PC-9 (cell line): ENCODE data around the gene MBTPS2. TPM values are rescaled to one million over a fixed set of nuclear protein-coding genes. Genes with fewer than 3 reads are reported as not detected.

ENCODE experiments used
- BruUV-seq: library from RNA; stranded (reverse); fragments of 400-500 nt; replicated peaks from 2 replicates; lab custom pipeline; 2021; lab: Mats Ljungman, UMichigan
- CTCF ChIA-PET: fragments of 300-600 bp; sonication (Branson Sonifier 250); formaldehyde crosslinking; loops from one replicate; lab custom pipeline; 2022; ENCODE audit warnings: antibody characterized with exemption; lab: Charles Lee
- POLR2A ChIA-PET: fragments of 300-600 bp; sonication (Branson Sonifier 250); formaldehyde crosslinking; loops from one replicate; lab custom pipeline; 2022; ENCODE audit warnings: antibody characterized with exemption; ENCODE audit not compliant: unreplicated experiment; lab: Charles Lee
- DNase-seq, 2 experiments: peaks; one replicate each; pipeline versions ENCODE4 v3.0.0 to v3.0.0-alpha.2; 2015 to 2022; ENCODE audit warnings: mixed read lengths in 1 of 2
- H2AFZ ChIP-seq: fragments of 200-600 bp; sonication (generic); 2 replicates; pipeline ENCODE4 v1.8.1; 2017; ENCODE audit warnings: antibody characterized with exemption
- H3F3A ChIP-seq: fragments of 200-600 bp; sonication (generic); 2 replicates; pipeline ENCODE4 v1.8.1; 2017; ENCODE audit warnings: antibody characterized with exemption, mild to moderate bottlenecking, low read depth; ENCODE audit not compliant: insufficient read depth
- H3K27ac ChIP-seq: fragments of 200-600 bp; sonication (generic); 2 replicates; pipeline ENCODE4 v1.6.1; 2016; ENCODE audit warnings: mixed run types
- H3K27me3 ChIP-seq: fragments of 200-600 bp; sonication (generic); 2 replicates; pipeline ENCODE4 v1.6.1; 2016; ENCODE audit warnings: low read depth, mixed run types; ENCODE audit not compliant: insufficient read depth
- H3K36me3 ChIP-seq: fragments of 200-600 bp; sonication (generic); 2 replicates; pipeline ENCODE4 v1.6.1; 2016; ENCODE audit warnings: low read depth, mixed run types
- H3K4me1 ChIP-seq: fragments of 200-600 bp; sonication (generic); replicated peaks from 2 replicates; pipeline ENCODE4 v1.6.1; 2016; ENCODE audit warnings: mixed run types; ENCODE audit not compliant: insufficient read depth
- H3K4me2 ChIP-seq: fragments of 200-600 bp; sonication (generic); 2 replicates; pipeline ENCODE4 v1.6.1; 2017; ENCODE audit warnings: mixed run types
- H3K4me3 ChIP-seq: fragments of 200-600 bp; sonication (generic); 2 replicates; pipeline ENCODE4 v1.6.1; 2016; ENCODE audit warnings: mixed run types
- H3K79me2 ChIP-seq: fragments of 200-600 bp; sonication (generic); 2 replicates; pipeline ENCODE4 v1.6.1; 2017; ENCODE audit warnings: low read depth, mixed run types
- H3K9me2 ChIP-seq: fragments of 200-600 bp; sonication (generic); 2 replicates; pipeline ENCODE4 v1.8.1; 2017; ENCODE audit warnings: mild to moderate bottlenecking; ENCODE audit not compliant: insufficient read depth
- H3K9me3 ChIP-seq: fragments of 200-600 bp; sonication (generic); 2 replicates; pipeline ENCODE4 v1.8.1; 2016; ENCODE audit warnings: low read depth; ENCODE audit not compliant: insufficient read depth
- H4K20me1 ChIP-seq: fragments of 200-600 bp; sonication (generic); 2 replicates; pipeline ENCODE4 v1.8.1; 2017; ENCODE audit not compliant: insufficient read depth
- CTCF ChIP-seq: fragments of 200-600 bp; sonication (generic); conservative IDR thresholded peaks from 2 replicates; pipeline ENCODE4 v1.6.1; 2017; ENCODE audit warnings: mixed run types, antibody characterized with exemption, mild to moderate bottlenecking, moderate library complexity
- EZH2 ChIP-seq: fragments of 200-600 bp; sonication (generic); IDR thresholded peaks from 2 replicates; pipeline ENCODE4 v1.8.0; 2017; ENCODE audit warnings: antibody characterized with exemption, low read depth
- intact Hi-C: fragments of 100-400 bp; cut with micrococcal nuclease; formaldehyde crosslinking; loops from one replicate; pipeline ENCODE4 v1.10.0; 2022; ENCODE audit not compliant: unreplicated experiment
- total RNA-seq: library from RNA; stranded (reverse); gene quantifications from 2 replicates; pipeline ENCODE4 v1.2.3, GENCODE V29; 2021

Gene MBTPS2
- total RNA-seq, 1 experiment from 2014 or later = 16.9 TPM

GRCh38 chrX:21843179-21843578 lies 3.8 kb downstream of the MBTPS2 start:
- POLR2A ChIA-PET = no interaction called here
- intact Hi-C loops = loop anchor here (10.0 kb wide), 1 partner anchor 102 kb away; the partner anchor contains the start of gene SMS

GRCh38 chrX:21845096-21845495 lies 5.7 kb downstream of the MBTPS2 start:
- POLR2A ChIA-PET = no interaction called here

More at GRCh38 chrX:21843179-21843578, 3.8 kb downstream of the MBTPS2 start:
- Histone ChIP-seq H3K36me3 (no peaks in the 10 kb centered on the region; the same call in 1 of the 2 replicates), H3K27ac (no peak overlapping the region), H3K4me1 (no peaks in the 10 kb centered on the region; the same call in 1 of the 2 replicates), H3F3A (no peaks in the 10 kb centered on the region), H2AFZ (no peak overlapping the region), H3K4me2 (no peak overlapping the region), H3K4me3 (no peak overlapping the region), H3K79me2 (peaks cover 21% of the 10 kb centered on the region), H3K9me2 (no peaks in the 10 kb centered on the region), H4K20me1 (no peaks in the 10 kb centered on the region), H3K9me3 (no peaks in the 10 kb centered on the region), H3K27me3 (no peaks in the 10 kb centered on the region)
- CTCF ChIA-PET = no interaction called here
- TF ChIP-seq EZH2 = no peak
- no peak for TF ChIP-seq CTCF
- no TSS peak for BruUV-seq
- DNase-seq = no peak

GRCh38 chrX:21847342-21847741 lies 7.9 kb downstream of the MBTPS2 start:
- Histone ChIP-seq H3K36me3 (no peaks in the 10 kb centered on the region; the same call in 1 of the 2 replicates), H3K9me2 (no peaks in the 10 kb centered on the region), H3F3A (no peaks in the 10 kb centered on the region), H3K4me2 (no peak overlapping the region), H3K27ac (no peak overlapping the region), H3K4me1 (no peaks in the 10 kb centered on the region), H3K79me2 (no peaks in the 10 kb centered on the region), H3K4me3 (no peak overlapping the region), H3K27me3 (no peaks in the 10 kb centered on the region), H4K20me1 (no peaks in the 10 kb centered on the region), H2AFZ (no peak overlapping the region), H3K9me3 (no peaks in the 10 kb centered on the region)
- no peak for DNase-seq
- BruUV-seq = no TSS peak
- POLR2A ChIA-PET = no interaction called here
- CTCF ChIA-PET = no interaction called here
- intact Hi-C loops = loop anchor here (10.0 kb wide), 1 partner anchor 97 kb away; the partner anchor contains the start of gene SMS
- TF ChIP-seq CTCF = no peak
- TF ChIP-seq EZH2 = no peak

More at GRCh38 chrX:21845096-21845495, 5.7 kb downstream of the MBTPS2 start:
- no peaks in the 10 kb centered on the region for H3F3A ChIP-seq
- H2AFZ ChIP-seq = no peak overlapping the region
- no peaks in the 10 kb centered on the region for H3K9me2 ChIP-seq
- no peak overlapping the region for H3K4me3 ChIP-seq
- BruUV-seq = no TSS peak
- H4K20me1 ChIP-seq = no peaks in the 10 kb centered on the region
- TF ChIP-seq CTCF = no peak
- TF ChIP-seq EZH2 = no peak
- H3K79me2 ChIP-seq = peaks cover 16% of the 10 kb centered on the region
- H3K27me3 ChIP-seq = no peaks in the 10 kb centered on the region
- no peaks in the 10 kb centered on the region; the same call in 1 of the 2 replicates for H3K36me3 ChIP-seq
- no peaks in the 10 kb centered on the region for H3K9me3 ChIP-seq
- no peak for DNase-seq
- H3K27ac ChIP-seq = no peak overlapping the region
- no peak overlapping the region for H3K4me2 ChIP-seq
- CTCF ChIA-PET = no interaction called here
- no peaks in the 10 kb centered on the region for H3K4me1 ChIP-seq
- intact Hi-C loops = loop anchor here (10.0 kb wide), 1 partner anchor 100 kb away; the partner anchor contains the start of gene SMS
